HCT116 (cell line): ENCODE results near the gene TCF7L1.

Source experiments
- ATF3 ChIP-seq: IDR thresholded peaks from 2 replicates; pipeline ENCODE4 v1.6.1; 2012
- EGR1 ChIP-seq: IDR thresholded peaks from 2 replicates; pipeline ENCODE4 v1.6.1; 2012; ENCODE audit warnings: low read depth
- EZH2 ChIP-seq: fragments of 200-600 bp; sonication (generic); IDR thresholded peaks from 2 replicates; pipeline ENCODE4 v1.6.1; 2017; ENCODE audit warnings: antibody characterized with exemption, mixed run types
- POLR2A ChIP-seq: IDR thresholded peaks from 2 replicates; pipeline ENCODE4 v1.7.0; 2011; ENCODE audit warnings: borderline replicate concordance; ENCODE audit not compliant: insufficient read depth, insufficient read length; ENCODE audit errors: extremely low read depth
- SP1 ChIP-seq: IDR thresholded peaks from 2 replicates; pipeline ENCODE4 v1.6.1; 2012; ENCODE audit warnings: low read depth
- ZNF274 ChIP-seq: fragments of 200-500 bp; sonication (Bioruptor generic); IDR thresholded peaks from 2 replicates; pipeline ENCODE4 v1.6.1; 2014; ENCODE audit warnings: mild to moderate bottlenecking, low read depth, low read length, inconsistent platforms
- TF ChIP-seq, protein P1 (sequence below), 3 experiments: fragments of 200-600 bp in 1 of 3; sonication (generic) in 1 of 3; IDR thresholded peaks in 2 of 3; conservative IDR thresholded peaks in 1 of 3; 2 replicates each; pipeline ENCODE4 v1.5.1; 2012 to 2017; ENCODE audit warnings: low read depth in 2 of 3, low read length in 2 of 3, antibody characterized with exemption in 1 of 3, borderline replicate concordance in 1 of 3, control low read depth in 1 of 3, mild to moderate bottlenecking in 1 of 3, mixed read lengths in 1 of 3, mixed run types in 1 of 3, moderate library complexity in 1 of 3; ENCODE audit not compliant: insufficient read depth in 1 of 3

- TF ChIP-seq POLR2A = no peak
- TF ChIP-seq, protein P1, sequence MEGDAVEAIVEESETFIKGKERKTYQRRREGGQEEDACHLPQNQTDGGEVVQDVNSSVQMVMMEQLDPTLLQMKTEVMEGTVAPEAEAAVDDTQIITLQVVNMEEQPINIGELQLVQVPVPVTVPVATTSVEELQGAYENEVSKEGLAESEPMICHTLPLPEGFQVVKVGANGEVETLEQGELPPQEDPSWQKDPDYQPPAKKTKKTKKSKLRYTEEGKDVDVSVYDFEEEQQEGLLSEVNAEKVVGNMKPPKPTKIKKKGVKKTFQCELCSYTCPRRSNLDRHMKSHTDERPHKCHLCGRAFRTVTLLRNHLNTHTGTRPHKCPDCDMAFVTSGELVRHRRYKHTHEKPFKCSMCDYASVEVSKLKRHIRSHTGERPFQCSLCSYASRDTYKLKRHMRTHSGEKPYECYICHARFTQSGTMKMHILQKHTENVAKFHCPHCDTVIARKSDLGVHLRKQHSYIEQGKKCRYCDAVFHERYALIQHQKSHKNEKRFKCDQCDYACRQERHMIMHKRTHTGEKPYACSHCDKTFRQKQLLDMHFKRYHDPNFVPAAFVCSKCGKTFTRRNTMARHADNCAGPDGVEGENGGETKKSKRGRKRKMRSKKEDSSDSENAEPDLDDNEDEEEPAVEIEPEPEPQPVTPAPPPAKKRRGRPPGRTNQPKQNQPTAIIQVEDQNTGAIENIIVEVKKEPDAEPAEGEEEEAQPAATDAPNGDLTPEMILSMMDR (IDR thresholded peaks at IDR 0.05 in 2 of 3, conservative IDR thresholded peaks at IDR 0.05 in 1 of 3; ENCODE audit: borderline replicate concordance in 1 of 3, insufficient read depth in 1 of 3, low read depth in 2 of 3, low read length in 2 of 3) = no peak
- no peak for TF ChIP-seq EZH2
- no peak for TF ChIP-seq SP1
- no peak for TF ChIP-seq ATF3
- TF ChIP-seq ZNF274 = no peak
- TF ChIP-seq EGR1 = no peak
Measured at GRCh38 chr2:85129861-85130260, 3.3 kb upstream of the TCF7L1 start.
